HepG2 (cell line): ENCODE data around the gene CTIF. TPM values are rescaled to one million over a fixed set of nuclear protein-coding genes. Genes with fewer than 3 reads are reported as not detected.

ENCODE experiments used
- ARHGAP35 ChIP-seq: sonication (generic); formaldehyde crosslinking; IDR thresholded peaks from 2 replicates; pipeline ENCODE4 v1.9.0; 2022; ENCODE audit warnings: mild to moderate bottlenecking, inconsistent platforms, moderate library complexity, missing genetic modification reagents, borderline replicate concordance
- ASH2L ChIP-seq: fragments of 300-600, 200-600 bp; sonication (generic); IDR thresholded peaks from 2 replicates; pipeline ENCODE4 v1.7.0; 2017; ENCODE audit warnings: low read depth, mild to moderate bottlenecking, moderate library complexity, mixed read lengths, low read length; ENCODE audit not compliant: insufficient read length
- ATF2 ChIP-seq: sonication (generic); formaldehyde crosslinking; IDR thresholded peaks from 2 replicates; pipeline ENCODE4 v1.4.0; 2020; ENCODE audit warnings: missing genetic modification reagents
- BATF2 ChIP-seq: sonication (generic); formaldehyde crosslinking; IDR thresholded peaks from 2 replicates; pipeline ENCODE4 v1.8.0; 2022; ENCODE audit warnings: mild to moderate bottlenecking, missing genetic modification reagents, moderate library complexity
- EED ChIP-seq: sonication (generic); formaldehyde crosslinking; IDR thresholded peaks from 2 replicates; pipeline ENCODE4 v1.5.0; 2020; ENCODE audit warnings: mild to moderate bottlenecking, missing genetic modification reagents
- HOXD1 ChIP-seq: sonication (generic); formaldehyde crosslinking; IDR thresholded peaks from 2 replicates; pipeline ENCODE4 v1.5.0; 2020; ENCODE audit warnings: missing genetic modification reagents
- IRX3 ChIP-seq: sonication (generic); formaldehyde crosslinking; IDR thresholded peaks from 2 replicates; pipeline ENCODE4 v1.8.1; 2023; ENCODE audit warnings: mild to moderate bottlenecking, low read depth, missing genetic modification reagents, borderline replicate concordance
- NCOR1 ChIP-seq: fragments of 200-600 bp; sonication (generic); IDR thresholded peaks from 2 replicates; pipeline ENCODE4 v1.7.0; 2017; ENCODE audit warnings: antibody characterized with exemption, low read length, borderline replicate concordance
- NR2F2 ChIP-seq: IDR thresholded peaks from 2 replicates; pipeline ENCODE4 v1.6.1; 2012; ENCODE audit warnings: low read depth, inconsistent platforms, borderline replicate concordance
- NR2F6 ChIP-seq, 2 experiments: IDR thresholded peaks; 2 replicates each; pipeline ENCODE4 v1.6.1; 2016; ENCODE audit warnings: antibody characterized with exemption in 1 of 2, mild to moderate bottlenecking in 1 of 2
- RBFOX2 ChIP-seq: fragments of 200-400 bp; formaldehyde crosslinking; IDR thresholded peaks from 2 replicates; pipeline ENCODE4 v1.6.1; 2017; ENCODE audit warnings: low read depth, mild to moderate bottlenecking, low read length
- RXRA ChIP-seq: sonication (generic); formaldehyde crosslinking; IDR thresholded peaks from 2 replicates; pipeline ENCODE4 v1.5.1; 2020; ENCODE audit warnings: missing genetic modification reagents
- SATB2 ChIP-seq: sonication (generic); formaldehyde crosslinking; IDR thresholded peaks from 2 replicates; pipeline ENCODE4 v1.5.0; 2020; ENCODE audit warnings: missing genetic modification reagents
- SP4 ChIP-seq: sonication (generic); formaldehyde crosslinking; IDR thresholded peaks from 2 replicates; pipeline ENCODE4 v1.8.1; 2023; ENCODE audit warnings: mild to moderate bottlenecking, missing genetic modification reagents
- SRY ChIP-seq: sonication (generic); formaldehyde crosslinking; IDR thresholded peaks from 2 replicates; pipeline ENCODE4 v1.8.0; 2022; ENCODE audit warnings: mild to moderate bottlenecking, missing genetic modification reagents
- TP53 ChIP-seq: sonication (generic); formaldehyde crosslinking; conservative IDR thresholded peaks from 2 replicates; pipeline ENCODE4 v1.4.0; 2020; ENCODE audit warnings: missing genetic modification reagents
- ZBTB26 ChIP-seq: IDR thresholded peaks from 2 replicates; pipeline ENCODE4 v1.6.1; 2016; ENCODE audit warnings: missing compliant biosample characterization, missing genetic modification reagents, borderline replicate concordance
- ZBTB34 ChIP-seq: sonication (generic); formaldehyde crosslinking; IDR thresholded peaks from 2 replicates; pipeline ENCODE4 v1.8.0; 2022; ENCODE audit warnings: mild to moderate bottlenecking, missing genetic modification reagents
- ZKSCAN1 ChIP-seq: fragments of 150-350 bp; IDR thresholded peaks from 2 replicates; pipeline ENCODE4 v1.6.1; 2014; ENCODE audit warnings: low read length
- ZNF331 ChIP-seq: sonication (generic); formaldehyde crosslinking; IDR thresholded peaks from 2 replicates; pipeline ENCODE4 v1.4.0; 2020; ENCODE audit warnings: missing genetic modification reagents
- ZNF513 ChIP-seq: sonication (generic); formaldehyde crosslinking; conservative IDR thresholded peaks from 2 replicates; pipeline ENCODE4 v1.5.0; 2020; ENCODE audit warnings: missing genetic modification reagents
- ZNF577 ChIP-seq: sonication (generic); formaldehyde crosslinking; IDR thresholded peaks from 2 replicates; pipeline ENCODE4 v1.4.0; 2020; ENCODE audit warnings: mild to moderate bottlenecking, low read depth, missing genetic modification reagents, borderline replicate concordance
- ZNF616 ChIP-seq: sonication (generic); formaldehyde crosslinking; IDR thresholded peaks from 2 replicates; pipeline ENCODE4 v1.5.0; 2020; ENCODE audit warnings: low read depth, mild to moderate bottlenecking, missing genetic modification reagents
- ZNF891 ChIP-seq: sonication (generic); formaldehyde crosslinking; IDR thresholded peaks from 2 replicates; pipeline ENCODE4 v1.5.0; 2020; ENCODE audit warnings: mild to moderate bottlenecking, missing genetic modification reagents
- polyA plus RNA-seq, 8 experiments: library from polyadenylated mRNA; depleted of rRNA in 3 of 8; stranded (reverse) in 7 of 8; unstranded in 1 of 8; fragments of >200 nt; fragmentation: Illumina TruSeq in 4 of 8; extraction: Trizol in 4 of 8; gene quantifications; 2 replicates each; pipeline versions ENCODE4 v1.2.1 to v1.2.3, GENCODE V29; 2011 to 2016; ENCODE audit warnings: low read depth in 4 of 8, missing spikeins in 1 of 8, mixed read lengths in 1 of 8; ENCODE audit not compliant: insufficient read depth in 1 of 8
- total RNA-seq, 5 experiments: library from RNA; depleted of rRNA; stranded (reverse); fragments of >200 nt; fragmentation: Illumina TruSeq; extraction: Trizol; gene quantifications; 2 replicates each; pipeline ENCODE4 v1.2.3, GENCODE V29; 2016; ENCODE audit warnings: low read depth in 1 of 5

Gene CTIF
- total and polyA plus RNA-seq, 2 of the 13 experiments (the other 11 are each of a cell fraction or from before 2014, with no cell fraction given): 18.2 to 28.0 TPM

GRCh38 chr18:48781163-48781987, 242.5 kb downstream of the CTIF start (continued):
- no peak; the same call in 1 of the 2 replicates for TF ChIP-seq ZNF891 (CRISPR knock-in tag)
- no peak for TF ChIP-seq ARHGAP35 (CRISPR knock-in tag)
- peak; percentile 58; the same call in 1 of the 2 replicates for TF ChIP-seq RBFOX2
- TF ChIP-seq SRY (CRISPR knock-in tag): no peak
- no peak for TF ChIP-seq IRX3
- TF ChIP-seq NR2F2: no peak
- peak; percentile 35; the same call in 1 of the 2 replicates for TF ChIP-seq ZBTB34 (CRISPR knock-in tag)
- TF ChIP-seq NR2F6 (IDR thresholded peaks at IDR 0.05): peak; percentile 5; the same call in 1 of the 2 replicates
- peak; percentile 59 for TF ChIP-seq NR2F6 (CRISPR knock-in tag; IDR thresholded peaks at IDR 0.05)
- no peak for TF ChIP-seq HOXD1 (CRISPR knock-in tag)
- TF ChIP-seq NCOR1: peak; percentile 93
- no peak for TF ChIP-seq SATB2 (CRISPR knock-in tag)
- TF ChIP-seq ASH2L: peak; percentile 74
- peak; percentile 77; the same call in 1 of the 2 replicates for TF ChIP-seq RXRA (CRISPR knock-in tag)
- TF ChIP-seq ZNF616: no peak
- no peak for TF ChIP-seq TP53 (CRISPR knock-in tag)
- no peak for TF ChIP-seq BATF2 (CRISPR knock-in tag)
- no peak; the same call in none of the 2 replicates for TF ChIP-seq SP4 (CRISPR knock-in tag)
- TF ChIP-seq ZKSCAN1: peak; percentile 57; the same call in 1 of the 2 replicates
- no peak for TF ChIP-seq ZBTB26
- no peak for TF ChIP-seq ZNF513
- TF ChIP-seq ZNF577 (CRISPR knock-in tag): no peak
- 0 out of 2 replicates have a peak, but pooled peaks have one; percentile 23 for TF ChIP-seq ATF2 (CRISPR knock-in tag)
- peak; percentile 23; the same call in 1 of the 2 replicates for TF ChIP-seq ZNF331
- TF ChIP-seq EED (CRISPR knock-in tag): no peak
